HepG2 (cell line): Measurements from ENCODE around the gene DGAT2. TPM values are rescaled to one million over a fixed set of nuclear protein-coding genes. Genes with fewer than 3 reads are reported as not detected.
A peak's percentile ranks its signal among the peaks of the same experiment; 100 is the strongest.

Source experiments
- ATAD3A ChIP-seq: sonication (generic); formaldehyde crosslinking; IDR thresholded peaks from 2 replicates; pipeline ENCODE4 v1.4.0; 2020; ENCODE audit warnings: missing genetic modification reagents
- GTF2F1 ChIP-seq: fragments of 150-350 bp; IDR thresholded peaks from 2 replicates; pipeline ENCODE4 v1.6.1; 2014; ENCODE audit warnings: low read length
- HIVEP1 ChIP-seq: sonication (generic); formaldehyde crosslinking; IDR thresholded peaks from 2 replicates; pipeline ENCODE4 v1.4.0; 2020; ENCODE audit warnings: mild to moderate bottlenecking, missing genetic modification reagents
- MBD4 ChIP-seq: IDR thresholded peaks from 2 replicates; pipeline ENCODE4 v1.6.1; 2012; ENCODE audit warnings: low read length, inconsistent platforms, borderline replicate concordance
- MED1 ChIP-seq: sonication (generic); formaldehyde crosslinking; IDR thresholded peaks from 2 replicates; pipeline ENCODE4 v1.4.0; 2020; ENCODE audit warnings: missing genetic modification reagents
- MED13 ChIP-seq: sonication (generic); formaldehyde crosslinking; IDR thresholded peaks from 2 replicates; pipeline ENCODE4 v1.5.0; 2020; ENCODE audit warnings: missing genetic modification reagents
- MYC ChIP-seq: sonication (generic); formaldehyde crosslinking; IDR thresholded peaks from 2 replicates; pipeline ENCODE4 v1.9.0; 2021; ENCODE audit warnings: missing genetic modification reagents, borderline replicate concordance
- NR1H2 ChIP-seq: sonication (generic); formaldehyde crosslinking; IDR thresholded peaks from 2 replicates; pipeline ENCODE4 v1.8.1; 2022; ENCODE audit warnings: low read depth, missing genetic modification reagents, borderline replicate concordance
- NR2C2 ChIP-seq: sonication (generic); formaldehyde crosslinking; IDR thresholded peaks from 2 replicates; pipeline ENCODE4 v1.4.0; 2020; ENCODE audit warnings: missing genetic modification reagents, mild to moderate bottlenecking, moderate library complexity, borderline replicate concordance
- POGZ ChIP-seq: sonication (generic); formaldehyde crosslinking; IDR thresholded peaks from 2 replicates; pipeline ENCODE4 v1.4.0; 2020; ENCODE audit warnings: mild to moderate bottlenecking, missing genetic modification reagents
- TBL1XR1 ChIP-seq: fragments of 150-350 bp; IDR thresholded peaks from 2 replicates; pipeline ENCODE4 v1.6.1; 2014; ENCODE audit warnings: borderline replicate concordance, low read length; ENCODE audit not compliant: partially characterized antibody
- ZMYM3 ChIP-seq: sonication (generic); formaldehyde crosslinking; IDR thresholded peaks from 2 replicates; pipeline ENCODE4 v1.5.1; 2020; ENCODE audit warnings: mild to moderate bottlenecking, missing genetic modification reagents
- ZNF207 ChIP-seq: fragments of 450-650 bp; IDR thresholded peaks from 2 replicates; pipeline ENCODE4 v1.6.1; 2016; ENCODE audit warnings: antibody characterized with exemption, borderline replicate concordance
- ZNF33B ChIP-seq: sonication (generic); formaldehyde crosslinking; IDR thresholded peaks from 2 replicates; pipeline ENCODE4 v1.5.1; 2020; ENCODE audit warnings: mild to moderate bottlenecking, missing genetic modification reagents
- ZNF660 ChIP-seq: sonication (generic); formaldehyde crosslinking; IDR thresholded peaks from 2 replicates; pipeline ENCODE4 v1.5.1; 2020; ENCODE audit warnings: mild to moderate bottlenecking, low read depth, missing genetic modification reagents, borderline replicate concordance
- ZNF83 ChIP-seq: sonication (generic); formaldehyde crosslinking; IDR thresholded peaks from 2 replicates; pipeline ENCODE4 v1.4.0; 2020; ENCODE audit warnings: missing genetic modification reagents, mild to moderate bottlenecking, borderline replicate concordance
- polyA plus RNA-seq, 8 experiments: library from polyadenylated mRNA; depleted of rRNA in 3 of 8; stranded (reverse) in 7 of 8; unstranded in 1 of 8; fragments of >200 nt; fragmentation: Illumina TruSeq in 4 of 8; extraction: Trizol in 4 of 8; gene quantifications; 2 replicates each; pipeline versions ENCODE4 v1.2.1 to v1.2.3, GENCODE V29; 2011 to 2016; ENCODE audit warnings: low read depth in 4 of 8, missing spikeins in 1 of 8, mixed read lengths in 1 of 8; ENCODE audit not compliant: insufficient read depth in 1 of 8
- total RNA-seq, 5 experiments: library from RNA; depleted of rRNA; stranded (reverse); fragments of >200 nt; fragmentation: Illumina TruSeq; extraction: Trizol; gene quantifications; 2 replicates each; pipeline ENCODE4 v1.2.3, GENCODE V29; 2016; ENCODE audit warnings: low read depth in 1 of 5
- TF ChIP-seq, protein P1 (sequence below): sonication (generic); formaldehyde crosslinking; IDR thresholded peaks from 2 replicates; pipeline ENCODE4 v1.5.0; 2020; ENCODE audit warnings: mild to moderate bottlenecking, missing genetic modification reagents
- TF ChIP-seq, protein P2 (sequence below), 2 experiments: fragments of 450-650 bp in 1 of 2; sonication (generic) in 1 of 2; formaldehyde crosslinking; IDR thresholded peaks; 2 replicates each; pipeline versions ENCODE4 v1.5.0 to v1.8.0; 2020 to 2022; ENCODE audit warnings: mild to moderate bottlenecking in 1 of 2, missing genetic modification reagents in 1 of 2
- TF ChIP-seq, protein P3 (sequence below): sonication (generic); formaldehyde crosslinking; IDR thresholded peaks from 2 replicates; pipeline ENCODE4 v1.8.0; 2022; ENCODE audit warnings: low read depth, missing genetic modification reagents
- TF ChIP-seq, protein P4 (sequence below): sonication (generic); formaldehyde crosslinking; IDR thresholded peaks from 2 replicates; pipeline ENCODE4 v1.8.0; 2022; ENCODE audit warnings: mild to moderate bottlenecking, missing genetic modification reagents, borderline replicate concordance
- TF ChIP-seq, protein P5 (sequence below): sonication (generic); formaldehyde crosslinking; IDR thresholded peaks from 2 replicates; pipeline ENCODE4 v1.5.0; 2020; ENCODE audit warnings: missing genetic modification reagents, mild to moderate bottlenecking, borderline replicate concordance

DGAT2 gene
- total and polyA plus RNA-seq, 2 of the 13 experiments (the other 11 are each of a cell fraction or from before 2014, with no cell fraction given): 39.0 to 65.6 TPM

DNA sequence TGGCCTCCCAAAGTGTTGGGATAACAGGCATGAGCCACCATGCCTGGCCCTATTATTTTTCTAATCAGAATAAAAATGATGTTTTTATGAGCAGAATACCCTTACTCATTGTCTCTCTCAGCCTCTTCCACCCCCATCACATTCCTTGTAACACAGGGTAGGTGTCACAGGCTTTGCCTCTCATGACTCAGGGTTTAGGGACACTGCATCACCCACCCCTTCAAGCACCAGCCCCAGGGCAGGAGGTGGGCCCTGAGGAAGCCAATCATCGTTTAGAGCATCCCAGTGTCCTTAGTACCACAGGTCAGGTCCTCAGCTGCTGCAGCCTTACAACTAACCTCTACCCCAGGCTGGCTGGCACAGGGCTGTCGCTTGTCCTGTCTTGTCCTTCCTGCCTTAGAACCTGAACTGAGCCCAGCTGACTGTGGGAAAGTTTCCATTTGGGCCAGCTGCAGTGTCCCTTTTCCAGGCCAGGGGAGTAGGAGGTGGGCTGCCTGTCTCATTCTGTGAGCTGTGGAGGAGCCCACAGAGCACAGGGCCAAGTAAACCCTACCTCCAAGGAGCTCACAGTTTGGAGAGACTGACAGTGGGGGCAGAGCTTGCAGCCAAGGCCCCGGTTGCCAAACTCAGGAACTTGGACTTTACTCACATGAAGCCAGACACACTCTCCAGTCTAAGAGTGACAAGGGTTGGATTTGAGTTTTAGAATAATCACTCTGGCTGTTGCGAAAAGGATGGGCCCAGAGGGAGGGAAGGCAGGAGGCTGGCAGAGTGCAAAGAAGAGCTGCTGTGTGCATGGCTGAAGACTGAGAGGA, 26.9 kb downstream of the DGAT2 start (continued):
- peak; percentile 40; the same call in 1 of the 2 replicates for TF ChIP-seq MED1 (CRISPR knock-in tag)
- TF ChIP-seq TBL1XR1: no peak
- TF ChIP-seq, protein P1, sequence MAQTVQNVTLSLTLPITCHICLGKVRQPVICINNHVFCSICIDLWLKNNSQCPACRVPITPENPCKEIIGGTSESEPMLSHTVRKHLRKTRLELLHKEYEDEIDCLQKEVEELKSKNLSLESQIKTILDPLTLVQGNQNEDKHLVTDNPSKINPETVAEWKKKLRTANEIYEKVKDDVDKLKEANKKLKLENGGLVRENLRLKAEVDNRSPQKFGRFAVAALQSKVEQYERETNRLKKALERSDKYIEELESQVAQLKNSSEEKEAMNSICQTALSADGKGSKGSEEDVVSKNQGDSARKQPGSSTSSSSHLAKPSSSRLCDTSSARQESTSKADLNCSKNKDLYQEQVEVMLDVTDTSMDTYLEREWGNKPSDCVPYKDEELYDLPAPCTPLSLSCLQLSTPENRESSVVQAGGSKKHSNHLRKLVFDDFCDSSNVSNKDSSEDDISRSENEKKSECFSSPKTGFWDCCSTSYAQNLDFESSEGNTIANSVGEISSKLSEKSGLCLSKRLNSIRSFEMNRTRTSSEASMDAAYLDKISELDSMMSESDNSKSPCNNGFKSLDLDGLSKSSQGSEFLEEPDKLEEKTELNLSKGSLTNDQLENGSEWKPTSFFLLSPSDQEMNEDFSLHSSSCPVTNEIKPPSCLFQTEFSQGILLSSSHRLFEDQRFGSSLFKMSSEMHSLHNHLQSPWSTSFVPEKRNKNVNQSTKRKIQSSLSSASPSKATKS: no peak
- peak; percentile 60 for TF ChIP-seq ZMYM3
- no peak for TF ChIP-seq GTF2F1
- TF ChIP-seq ZNF33B (CRISPR knock-in tag): no peak
- TF ChIP-seq HIVEP1 (CRISPR knock-in tag): no peak
- TF ChIP-seq ZNF660 (CRISPR knock-in tag): no peak
- no peak for TF ChIP-seq NR1H2
- TF ChIP-seq ZNF207: no peak
- TF ChIP-seq, protein P2, sequence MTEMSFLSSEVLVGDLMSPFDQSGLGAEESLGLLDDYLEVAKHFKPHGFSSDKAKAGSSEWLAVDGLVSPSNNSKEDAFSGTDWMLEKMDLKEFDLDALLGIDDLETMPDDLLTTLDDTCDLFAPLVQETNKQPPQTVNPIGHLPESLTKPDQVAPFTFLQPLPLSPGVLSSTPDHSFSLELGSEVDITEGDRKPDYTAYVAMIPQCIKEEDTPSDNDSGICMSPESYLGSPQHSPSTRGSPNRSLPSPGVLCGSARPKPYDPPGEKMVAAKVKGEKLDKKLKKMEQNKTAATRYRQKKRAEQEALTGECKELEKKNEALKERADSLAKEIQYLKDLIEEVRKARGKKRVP (CRISPR knock-in tag; IDR thresholded peaks at IDR 0.05): no peak
- TF ChIP-seq POGZ: 0 out of 2 replicates have a peak, but pooled peaks have one; percentile 15
- TF ChIP-seq ZNF83 (CRISPR knock-in tag): no peak
- TF ChIP-seq, protein P3, sequence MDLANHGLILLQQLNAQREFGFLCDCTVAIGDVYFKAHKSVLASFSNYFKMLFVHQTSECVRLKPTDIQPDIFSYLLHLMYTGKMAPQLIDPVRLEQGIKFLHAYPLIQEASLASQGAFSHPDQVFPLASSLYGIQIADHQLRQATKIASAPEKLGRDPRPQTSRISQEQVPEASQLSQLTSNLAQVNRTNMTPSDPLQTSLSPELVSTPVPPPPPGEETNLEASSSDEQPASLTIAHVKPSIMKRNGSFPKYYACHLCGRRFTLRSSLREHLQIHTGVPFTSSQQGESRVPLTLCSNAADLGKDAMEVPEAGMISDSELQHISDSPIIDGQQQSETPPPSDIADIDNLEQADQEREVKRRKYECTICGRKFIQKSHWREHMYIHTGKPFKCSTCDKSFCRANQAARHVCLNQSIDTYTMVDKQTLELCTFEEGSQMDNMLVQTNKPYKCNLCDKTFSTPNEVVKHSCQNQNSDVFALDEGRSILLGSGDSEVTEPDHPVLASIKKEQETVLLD (CRISPR knock-in tag): no peak
- TF ChIP-seq, protein P4, sequence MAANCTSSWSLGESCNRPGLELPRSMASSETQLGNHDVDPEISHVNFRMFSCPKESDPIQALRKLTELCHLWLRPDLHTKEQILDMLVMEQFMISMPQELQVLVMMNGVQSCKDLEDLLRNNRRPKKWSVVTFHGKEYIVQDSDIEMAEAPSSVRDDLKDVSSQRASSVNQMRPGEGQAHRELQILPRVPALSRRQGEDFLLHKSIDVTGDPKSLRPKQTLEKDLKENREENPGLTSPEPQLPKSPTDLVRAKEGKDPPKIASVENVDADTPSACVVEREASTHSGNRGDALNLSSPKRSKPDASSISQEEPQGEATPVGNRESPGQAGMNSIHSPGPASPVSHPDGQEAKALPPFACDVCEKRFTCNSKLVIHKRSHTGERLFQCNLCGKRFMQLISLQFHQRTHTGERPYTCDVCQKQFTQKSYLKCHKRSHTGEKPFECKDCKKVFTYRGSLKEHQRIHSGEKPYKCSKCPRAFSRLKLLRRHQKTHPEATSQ (CRISPR knock-in tag): no peak
- TF ChIP-seq MYC: 0 out of 2 replicates have a peak, but pooled peaks have one; percentile 17
- no peak for TF ChIP-seq ATAD3A (CRISPR knock-in tag)
- no peak for TF ChIP-seq MBD4
- TF ChIP-seq NR2C2 (CRISPR knock-in tag): 0 out of 2 replicates have a peak, but pooled peaks have one; percentile 25
- no peak for TF ChIP-seq MED13 (CRISPR knock-in tag)
- TF ChIP-seq, protein P5, sequence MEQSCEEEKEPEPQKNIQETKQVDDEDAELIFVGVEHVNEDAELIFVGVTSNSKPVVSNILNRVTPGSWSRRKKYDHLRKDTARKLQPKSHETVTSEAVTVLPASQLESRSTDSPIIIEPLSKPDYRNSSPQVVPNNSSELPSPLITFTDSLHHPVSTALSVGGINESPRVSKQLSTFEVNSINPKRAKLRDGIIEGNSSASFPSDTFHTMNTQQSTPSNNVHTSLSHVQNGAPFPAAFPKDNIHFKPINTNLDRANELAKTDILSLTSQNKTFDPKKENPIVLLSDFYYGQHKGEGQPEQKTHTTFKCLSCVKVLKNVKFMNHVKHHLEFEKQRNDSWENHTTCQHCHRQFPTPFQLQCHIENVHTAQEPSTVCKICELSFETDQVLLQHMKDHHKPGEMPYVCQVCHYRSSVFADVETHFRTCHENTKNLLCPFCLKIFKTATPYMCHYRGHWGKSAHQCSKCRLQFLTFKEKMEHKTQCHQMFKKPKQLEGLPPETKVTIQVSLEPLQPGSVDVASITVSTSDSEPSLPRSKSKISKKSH (CRISPR knock-in tag): peak; percentile 56; the same call in 1 of the 2 replicates
